ENCODE results near the gene APEH. TPM values are rescaled to one million over a fixed set of nuclear protein-coding genes. Genes with fewer than 3 reads are reported as not detected.
A peak's percentile ranks its signal among the peaks of the same experiment; 100 is the strongest.

APEH gene
- total and polyA plus RNA-seq, 2 experiments from 2014 or later: 170 to 264 TPM

DNA sequence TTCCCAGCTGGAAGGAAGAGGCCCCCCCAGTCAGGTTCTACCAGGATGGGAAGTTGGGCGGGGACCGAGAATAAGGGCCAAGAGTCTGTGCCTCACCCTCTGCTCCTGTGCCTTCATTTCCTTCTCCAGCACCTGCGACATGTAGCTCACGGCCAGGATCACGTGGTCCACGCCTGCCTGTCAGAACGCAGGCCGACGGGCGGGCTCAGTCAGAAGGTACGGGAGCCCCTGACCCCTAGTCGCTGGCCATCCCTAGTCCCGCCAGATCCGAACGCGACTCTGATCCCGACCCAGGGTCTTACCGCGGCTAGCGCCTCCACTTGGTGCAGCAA, 49.1 kb downstream of the APEH start (continued):
- TF ChIP-seq CTCF (conservative IDR thresholded peaks at IDR 0.05; ENCODE audit: low read depth in 2 of 2) (no peak), REST (IDR thresholded peaks at IDR 0.05; ENCODE audit: unreplicated experiment) (no peak), CREB1 (CRISPR knock-in tag; IDR thresholded peaks at IDR 0.05; ENCODE audit: low read depth) (no peak), JUNB (IDR thresholded peaks at IDR 0.05; ENCODE audit: unreplicated experiment) (no peak)

GRCh38 chr3:49723628-49724551, 49.7 kb downstream of the APEH start, which contains the start of gene GMPPB:
Gene GMPPB, minus strand, starts transcription at chr3:49723951. Its CDS starts 225 bp downstream, at chr3:49723726.
- H3K36me3 Mint-ChIP-seq (ENCODE audit: low read depth): peaks cover 31% of the 10 kb centered on the region
- H3K27me3 Mint-ChIP-seq (ENCODE audit: insufficient read depth, low read depth, poor library complexity): peaks cover 36% of the 10 kb centered on the region
- no peaks in the 10 kb centered on the region; the same call in 1 of the 2 replicates for H3K4me1 ChIP-seq (ENCODE audit: insufficient read depth)
- H3K79me2 ChIP-seq (replicated peaks; ENCODE audit: insufficient read depth): no peaks in the 10 kb centered on the region; the same call in 1 of the 2 replicates
- H3K4me1 Mint-ChIP-seq: peaks cover 6% of the 10 kb centered on the region; the same call in 2 of the 3 replicates
- H3K4me3 ChIP-seq: peak within 1 kb of the TSS; percentile 98
- peaks cover 4% of the 10 kb centered on the region; the same call in 1 of the 3 replicates for H3K9me3 Mint-ChIP-seq
- no peaks in the 10 kb centered on the region for H3K9me2 ChIP-seq (ENCODE audit: insufficient read depth)
- H2AFZ ChIP-seq: peak within 1 kb of the TSS; percentile 91
- DNase-seq (ENCODE audit: low spot score) (peak; percentile 99), ATAC-seq (peak; percentile 77)
- peak within 1 kb of the TSS; percentile 98 for H3K4me2 ChIP-seq
- H4K20me1 ChIP-seq (replicated peaks; ENCODE audit: insufficient read depth): peaks cover 7% of the 10 kb centered on the region; the same call in 1 of the 2 replicates
- H3K36me3 ChIP-seq (ENCODE audit: insufficient read depth): peaks cover 5% of the 10 kb centered on the region; the same call in 1 of the 2 replicates
- H3K27ac Mint-ChIP-seq: peak within 1 kb of the TSS; percentile 98
- H3K4me3 Mint-ChIP-seq: peak within 1 kb of the TSS; percentile 94
- peaks cover 18% of the 10 kb centered on the region for H3F3A ChIP-seq (replicated peaks; ENCODE audit: low read depth)
- no peaks in the 10 kb centered on the region for H3K27me3 ChIP-seq (ENCODE audit: insufficient read depth)
- H3K27ac ChIP-seq (ENCODE audit: low read depth): peak within 1 kb of the TSS; percentile 94
- TF ChIP-seq ZNF114 (CRISPR knock-in tag; IDR thresholded peaks at IDR 0.05) (no peak), CREB1 (CRISPR knock-in tag; IDR thresholded peaks at IDR 0.05; ENCODE audit: low read depth) (peak; percentile 96), ZNF462 (CRISPR knock-in tag; IDR thresholded peaks at IDR 0.05) (no peak), REST (IDR thresholded peaks at IDR 0.05; ENCODE audit: unreplicated experiment) (no peak), EZH2phosphoT487 (IDR thresholded peaks at IDR 0.05; ENCODE audit: unreplicated experiment) (no peak)

Data from GM23338 (cell line).